ENCODE results near the gene DUSP7. TPM values are rescaled to one million over a fixed set of nuclear protein-coding genes. Genes with fewer than 3 reads are reported as not detected.

Gene DUSP7
- polyA plus RNA-seq, 1 of the 3 experiments (the other 2 are of a cell fraction) = 25.8 TPM

- H3K9me3 ChIP-seq = no peaks in the 10 kb centered on the region
- peaks cover 18 to 87% of the 10 kb centered on the region in 2 experiments; a peak in 3 of 4 replicates for H3K4me1 ChIP-seq (ENCODE audit: control insufficient read depth in 1 of 2, insufficient read depth in 2 of 2, low read depth in 1 of 2, low read length in 1 of 2)
- H2AFZ ChIP-seq (ENCODE audit: low read depth) = peak overlapping the region; percentile 22; the same call in 1 of the 2 replicates
- H3K27me3 ChIP-seq (ENCODE audit: insufficient read depth) = no peaks in the 10 kb centered on the region
- H3K79me2 ChIP-seq (ENCODE audit: insufficient read depth) = no peaks in the 10 kb centered on the region
- 58% methylated on average over 10 of the region's 10 CpGs for WGBS (ENCODE audit: low lambda C conversion rate)
- peak overlapping the region in 1 of 2 experiments; percentile 100; a peak in 2 of 4 replicates for H3K27ac ChIP-seq (ENCODE audit: low read depth in 2 of 2, low read length in 1 of 2)
- DNase-seq = peak; percentile 93
- H3F3A ChIP-seq (replicated peaks; ENCODE audit: insufficient read depth) = no peaks in the 10 kb centered on the region
- H4K20me1 ChIP-seq (ENCODE audit: insufficient read depth) = no peaks in the 10 kb centered on the region
- H3K9me2 ChIP-seq = no peaks in the 10 kb centered on the region
- H3K36me3 ChIP-seq (replicated peaks in 1 of 2; ENCODE audit: control insufficient read depth in 1 of 2, insufficient read depth in 2 of 2, low read length in 1 of 2) = no peaks in the 10 kb centered on the region
- no peak overlapping the region for H3K4me3 ChIP-seq (ENCODE audit: low read depth in 2 of 2, low read length in 1 of 2)
- ChIA-PET POLR2A (interaction anchor here (0.8 to 7.2 kb wide), 17 partner anchors 11 to 279 kb away, joined by 3 to 218 read pairs (median 4); partner anchors contain the start of genes DUSP7, RPL29 and WDR82), CTCF (interaction anchor here (0.6 to 29.9 kb wide), 16 partner anchors 12 to 239 kb away, joined by 3 to 983 read pairs (median 6); partner anchors contain the start of genes ABHD14B and DUSP7)
- H3K4me2 ChIP-seq = no peak overlapping the region
- no peak overlapping the region for H3K9ac ChIP-seq
- no peak for TF ChIP-seq POLR2AphosphoS5 (IDR thresholded peaks at IDR 0.05; ENCODE audit: low read depth, low read length)
- TF ChIP-seq JUND (IDR thresholded peaks at IDR 0.05) = no peak
- no peak for TF ChIP-seq MEF2A (IDR thresholded peaks at IDR 0.05; ENCODE audit: borderline replicate concordance, low read depth)
- TF ChIP-seq MAX (IDR thresholded peaks at IDR 0.05; ENCODE audit: low read depth) = no peak
- TF ChIP-seq ELF1 (IDR thresholded peaks at IDR 0.05) = no peak
- TF ChIP-seq FOSL2 (IDR thresholded peaks at IDR 0.05; ENCODE audit: borderline replicate concordance, low read depth) = no peak
- peak; percentile 83 for TF ChIP-seq MXI1 (IDR thresholded peaks at IDR 0.05; ENCODE audit: low read depth, low read length)
- peak; percentile 94 for TF ChIP-seq FOXJ3 (CRISPR knock-in tag; IDR thresholded peaks at IDR 0.05)
- TF ChIP-seq NFIC (IDR thresholded peaks at IDR 0.05; ENCODE audit: borderline replicate concordance) = no peak
- peak; percentile 24; the same call in 1 of the 2 replicates for TF ChIP-seq TCF12 (IDR thresholded peaks at IDR 0.05)
- TF ChIP-seq YY1 (IDR thresholded peaks at IDR 0.05; ENCODE audit: low read depth) = no peak
- TF ChIP-seq IRF3 (IDR thresholded peaks at IDR 0.05; ENCODE audit: low read depth, low read length) = no peak
- peak; percentile 66 for TF ChIP-seq RAD21 (IDR thresholded peaks at IDR 0.05; ENCODE audit: low read length)
- TF ChIP-seq EZH2phosphoT487 (IDR thresholded peaks at IDR 0.05; ENCODE audit: borderline replicate concordance, low read depth) = no peak
- no peak for TF ChIP-seq TEAD4 (IDR thresholded peaks at IDR 0.05; ENCODE audit: borderline replicate concordance, insufficient read depth)
- TF ChIP-seq NRF1 (IDR thresholded peaks at IDR 0.05; ENCODE audit: low read depth, low read length) = no peak
- peak; percentile 97 for TF ChIP-seq RCOR1 (IDR thresholded peaks at IDR 0.05; ENCODE audit: low read length)
- no peak for TF ChIP-seq TAF1 (IDR thresholded peaks at IDR 0.05; ENCODE audit: borderline replicate concordance, low read depth, low read length)
- no peak for TF ChIP-seq FOXM1 (IDR thresholded peaks at IDR 0.05; ENCODE audit: low read depth)
- TF ChIP-seq RXRA (IDR thresholded peaks at IDR 0.05; ENCODE audit: borderline replicate concordance, low read depth) = no peak
- no peak for TF ChIP-seq PBX3 (IDR thresholded peaks at IDR 0.05)
- no peak for TF ChIP-seq ZBTB33 (IDR thresholded peaks at IDR 0.05; ENCODE audit: borderline replicate concordance, low read depth)
- TF ChIP-seq RFX5 (IDR thresholded peaks at IDR 0.05; ENCODE audit: low read length) = no peak
- peak in 1 of 2 experiments; percentile 98; a peak in 2 of 4 replicates for TF ChIP-seq EP300 (IDR thresholded peaks at IDR 0.05; ENCODE audit: borderline replicate concordance in 1 of 2, low read depth in 1 of 2, low read length in 1 of 2)
- TF ChIP-seq CTCF (IDR thresholded peaks at IDR 0.05) = peak; percentile 52
- no peak for TF ChIP-seq SIN3A (IDR thresholded peaks at IDR 0.05; ENCODE audit: borderline replicate concordance, low read depth, low read length)
- peak; percentile 42; the same call in 1 of the 2 replicates for TF ChIP-seq GATA2 (CRISPR knock-in tag; IDR thresholded peaks at IDR 0.05)
- no peak for TF ChIP-seq GABPA (IDR thresholded peaks at IDR 0.05; ENCODE audit: low read depth)
- peak; percentile 60; the same call in 1 of the 2 replicates for TF ChIP-seq SMC3 (IDR thresholded peaks at IDR 0.05; ENCODE audit: low read depth, low read length)
- peak; percentile 78 for TF ChIP-seq CHD2 (IDR thresholded peaks at IDR 0.05; ENCODE audit: low read length, partially characterized antibody)
Observed at GRCh38 chr3:52041118-52041731, 15.1 kb downstream of the DUSP7 start.
